Superior temporal gyrus (tissue), 1 donor: ENCODE measurements around the gene LUZP4.
"Not testable (repeated sequence)": the region's sequence is repeated elsewhere in the genome, so short reads cannot be mapped to it uniquely, and the experiment has no call there.

Experiments
- DNase-seq: peaks from one replicate; pipeline ENCODE4 v3.0.0-alpha.2; 2016; ENCODE audit errors: extremely low spot score

Gene LUZP4, protein sequence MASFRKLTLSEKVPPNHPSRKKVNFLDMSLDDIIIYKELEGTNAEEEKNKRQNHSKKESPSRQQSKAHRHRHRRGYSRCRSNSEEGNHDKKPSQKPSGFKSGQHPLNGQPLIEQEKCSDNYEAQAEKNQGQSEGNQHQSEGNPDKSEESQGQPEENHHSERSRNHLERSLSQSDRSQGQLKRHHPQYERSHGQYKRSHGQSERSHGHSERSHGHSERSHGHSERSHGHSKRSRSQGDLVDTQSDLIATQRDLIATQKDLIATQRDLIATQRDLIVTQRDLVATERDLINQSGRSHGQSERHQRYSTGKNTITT

DNA sequence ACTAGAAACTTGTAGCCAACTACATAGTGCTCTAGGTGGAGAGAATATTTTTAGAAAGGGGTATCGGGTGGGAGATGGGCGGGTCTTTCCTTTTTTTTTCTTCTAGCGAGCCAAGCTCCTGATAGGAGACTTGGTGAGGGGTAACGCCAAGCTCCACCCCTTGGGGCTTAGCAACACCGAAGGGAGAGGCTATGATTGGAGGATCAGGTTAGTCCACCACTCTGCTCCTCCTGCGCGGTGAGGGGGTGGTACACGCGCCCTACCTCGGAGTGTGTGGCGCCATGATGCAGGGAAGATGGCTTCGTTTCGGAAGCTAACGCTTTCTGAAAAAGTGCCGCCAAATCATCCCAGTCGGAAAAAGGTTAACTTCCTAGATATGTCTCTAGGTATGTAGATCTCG, at the start of gene LUZP4:
Gene LUZP4, plus strand, starts transcription at position 251 of the 400 bp plus-strand sequence. Its CDS starts 45 bp downstream, at position 296.
- DNase-seq = no peak

DNA sequence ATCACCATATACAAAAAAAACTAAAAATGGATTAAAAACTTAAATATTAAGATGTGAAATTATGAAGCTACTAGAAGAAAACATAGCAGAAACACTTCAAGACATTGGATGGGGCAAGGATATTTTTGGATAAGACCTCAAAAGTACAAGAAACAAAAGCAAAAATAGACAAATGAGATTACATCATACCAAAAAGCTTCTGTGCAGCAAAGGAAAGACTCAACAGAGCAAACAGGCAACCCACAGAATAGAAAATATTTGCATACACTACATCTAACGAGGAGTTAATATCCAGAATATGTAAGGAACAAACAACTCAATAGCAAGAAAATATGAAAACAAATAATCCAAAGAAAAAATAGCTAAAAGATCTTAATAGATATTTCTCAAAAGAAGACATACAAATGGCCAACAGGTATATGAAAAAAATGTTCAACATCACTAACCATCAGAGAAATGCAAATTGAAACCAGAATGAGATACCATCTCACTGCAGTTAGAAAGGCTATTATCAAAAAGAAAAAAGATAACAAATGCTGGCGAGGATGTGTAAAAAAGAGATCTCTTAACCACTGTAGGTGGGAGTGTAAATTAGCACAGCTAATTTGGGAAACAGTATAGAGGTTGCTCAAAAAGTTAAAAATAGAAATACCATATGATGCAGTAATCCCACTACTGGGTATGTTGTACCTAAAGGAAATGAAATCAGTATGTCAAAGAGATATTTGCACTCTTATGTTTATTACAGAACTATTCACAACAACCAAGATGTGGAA, 37.9 kb upstream of the LUZP4 start:
- no peak for DNase-seq

DNA sequence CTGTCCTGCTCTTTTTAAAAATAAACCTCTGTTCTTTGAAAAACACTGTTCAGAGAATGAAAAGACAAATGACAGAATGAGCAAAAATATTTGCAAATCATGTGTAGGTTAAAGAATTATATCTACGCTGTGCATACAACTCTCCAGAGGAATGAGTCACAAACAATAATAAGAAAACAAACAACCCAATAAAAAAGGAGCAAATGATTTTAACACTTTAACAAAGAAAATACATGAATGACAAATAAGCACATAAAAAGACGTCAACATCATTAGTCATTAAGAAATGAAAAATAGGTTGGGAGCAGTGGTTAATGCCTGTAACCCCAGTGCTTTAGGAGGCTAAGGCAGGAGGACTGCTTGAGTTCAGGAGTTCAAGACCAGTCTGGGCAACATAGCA, 34.5 kb upstream of the LUZP4 start:
- no peak for DNase-seq

DNA sequence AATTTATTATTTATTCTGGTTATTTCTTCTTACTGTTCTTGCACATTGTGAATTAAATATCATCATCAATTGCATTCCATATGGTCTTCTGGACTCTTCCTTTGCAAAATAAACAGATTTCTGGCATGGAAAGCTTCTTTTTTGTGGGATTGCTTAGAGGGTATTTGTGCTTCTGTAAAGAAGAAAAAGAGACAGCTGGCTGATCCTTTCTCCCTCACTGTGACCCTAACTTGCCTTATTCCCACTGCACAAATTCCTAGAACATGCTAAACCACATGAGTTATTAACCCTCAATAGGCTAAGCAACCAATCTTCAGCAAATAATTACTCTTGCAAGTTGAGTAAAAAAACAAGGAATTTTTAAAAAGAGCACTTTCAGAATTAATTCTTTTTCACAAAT, 31.8 kb upstream of the LUZP4 start:
- DNase-seq = no peak

DNA sequence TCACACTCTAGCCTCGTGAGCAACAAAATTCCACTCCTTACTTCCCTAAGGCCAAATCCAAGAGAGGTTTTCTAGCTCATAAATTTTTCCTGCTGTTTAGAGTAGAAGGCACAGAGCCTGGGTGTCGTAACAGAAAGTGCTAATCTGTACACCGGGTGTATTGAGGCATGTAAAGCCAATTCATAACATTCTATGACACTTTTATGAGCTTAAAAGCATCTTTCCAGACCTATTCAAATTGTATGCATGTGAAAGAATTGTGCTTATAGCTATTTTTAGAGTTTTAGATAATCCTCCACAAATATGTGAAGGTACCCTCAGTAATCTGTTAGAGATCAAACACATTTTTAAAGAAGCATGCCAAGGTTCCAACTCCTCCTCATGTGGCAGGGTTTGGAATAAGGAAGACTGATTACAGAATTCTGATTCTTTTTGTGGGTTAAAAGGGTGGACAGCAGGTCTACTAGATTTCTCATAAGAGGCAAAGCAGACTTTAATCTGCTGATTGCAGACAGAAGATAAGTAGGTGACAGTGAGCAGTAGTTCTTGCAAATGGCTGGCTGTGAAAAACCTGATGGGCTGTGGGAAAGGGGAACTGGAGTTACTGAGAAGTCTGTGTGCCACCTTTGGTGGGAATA, 30.2 kb upstream of the LUZP4 start:
- no peak for DNase-seq

DNA sequence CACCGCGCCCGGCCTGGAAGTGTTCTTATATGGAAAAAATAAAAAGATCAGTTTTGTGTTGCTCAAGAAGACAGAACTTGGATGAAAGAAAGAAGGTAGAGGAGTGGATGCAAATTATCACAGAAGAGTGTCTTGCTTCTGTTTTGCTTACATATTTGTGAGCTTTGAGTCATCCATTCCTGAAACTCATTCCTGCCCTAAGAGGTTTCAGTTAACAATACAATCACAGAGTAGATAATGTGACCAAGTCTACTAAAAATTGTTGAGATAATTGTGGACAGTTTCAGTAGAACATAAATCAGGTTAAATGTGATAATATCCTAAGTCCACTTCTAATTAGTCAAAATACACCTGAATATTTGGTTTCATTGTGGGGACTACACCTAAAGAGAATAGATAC, 29.2 kb upstream of the LUZP4 start:
- DNase-seq = no peak

DNA sequence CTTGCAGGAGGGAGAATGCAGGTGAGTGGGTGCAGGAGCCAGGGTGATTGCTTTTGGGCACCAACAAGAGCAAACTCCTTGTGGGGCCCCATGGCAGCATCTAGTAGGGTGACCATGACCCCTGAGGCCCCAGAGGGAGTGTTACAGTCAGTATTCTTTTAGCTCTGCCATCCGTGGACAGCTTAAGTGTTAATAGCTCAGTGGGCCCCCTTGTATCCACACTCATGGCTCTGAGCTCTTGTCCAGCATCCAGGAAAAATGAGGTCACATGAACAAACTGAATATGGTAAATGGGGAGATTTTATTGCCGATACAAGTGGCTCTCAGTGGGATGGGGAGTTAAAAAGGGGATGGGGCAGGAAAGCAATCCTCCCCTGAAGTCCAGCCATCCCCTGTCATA, 28.4 kb upstream of the LUZP4 start:
- no peak for DNase-seq

DNA sequence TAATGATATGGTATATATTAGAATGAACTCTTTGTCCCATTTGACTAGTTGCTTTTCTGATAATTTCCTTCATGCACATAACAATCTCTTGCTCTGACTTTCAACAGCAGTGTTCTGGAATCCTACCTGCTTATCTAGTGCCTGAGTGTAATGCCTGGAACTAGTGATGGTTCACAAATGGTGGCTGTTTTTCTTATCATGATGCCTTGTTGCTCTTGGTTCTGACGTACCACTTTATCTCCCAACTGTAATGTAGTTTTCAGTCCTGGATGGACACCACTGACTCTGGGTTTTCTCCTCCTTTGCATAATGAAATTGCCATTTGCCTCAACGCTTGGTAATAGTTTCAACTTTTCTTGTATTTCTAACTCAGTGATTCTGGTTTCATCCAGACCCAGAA, 25.5 kb upstream of the LUZP4 start:
- DNase-seq = no peak

DNA sequence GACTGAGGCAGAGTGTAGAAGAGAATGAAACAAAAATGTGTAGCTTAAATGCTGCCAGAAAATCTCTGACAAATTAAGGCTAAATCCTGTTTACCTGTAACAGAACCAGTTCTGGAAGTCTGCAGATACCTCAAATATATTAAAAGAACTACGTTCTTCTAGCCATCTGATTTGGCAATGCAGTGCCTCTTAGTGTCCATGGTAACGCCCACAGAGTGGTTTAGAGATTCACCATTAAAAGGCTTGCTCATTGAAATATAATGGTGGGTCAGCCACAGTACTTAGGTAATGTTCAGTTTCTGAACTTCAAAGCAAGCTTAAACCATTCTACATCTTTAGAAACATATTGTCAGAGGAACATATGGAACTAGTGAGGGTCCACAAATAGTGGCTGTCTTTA, 23.2 kb upstream of the LUZP4 start:
- DNase-seq = no peak

DNA sequence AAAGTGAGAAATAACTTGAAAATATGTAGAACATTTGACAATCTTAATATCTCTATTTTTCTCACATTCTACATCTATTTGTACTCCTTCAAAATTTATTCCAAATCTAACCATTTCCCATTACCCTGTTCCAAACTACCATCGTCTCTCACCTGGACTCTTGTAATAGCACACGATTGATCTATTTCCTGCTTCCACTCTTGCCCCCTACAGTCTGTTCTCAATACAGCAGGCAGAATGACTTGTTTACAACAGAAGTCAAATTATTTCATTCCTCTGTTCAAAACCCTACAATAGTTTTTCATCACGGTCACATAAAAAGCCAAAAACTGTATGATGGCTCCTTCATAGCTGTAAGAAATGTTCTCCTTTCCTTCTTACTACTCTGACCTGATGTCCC, 21.1 kb upstream of the LUZP4 start:
- DNase-seq = peak; percentile 10

DNA sequence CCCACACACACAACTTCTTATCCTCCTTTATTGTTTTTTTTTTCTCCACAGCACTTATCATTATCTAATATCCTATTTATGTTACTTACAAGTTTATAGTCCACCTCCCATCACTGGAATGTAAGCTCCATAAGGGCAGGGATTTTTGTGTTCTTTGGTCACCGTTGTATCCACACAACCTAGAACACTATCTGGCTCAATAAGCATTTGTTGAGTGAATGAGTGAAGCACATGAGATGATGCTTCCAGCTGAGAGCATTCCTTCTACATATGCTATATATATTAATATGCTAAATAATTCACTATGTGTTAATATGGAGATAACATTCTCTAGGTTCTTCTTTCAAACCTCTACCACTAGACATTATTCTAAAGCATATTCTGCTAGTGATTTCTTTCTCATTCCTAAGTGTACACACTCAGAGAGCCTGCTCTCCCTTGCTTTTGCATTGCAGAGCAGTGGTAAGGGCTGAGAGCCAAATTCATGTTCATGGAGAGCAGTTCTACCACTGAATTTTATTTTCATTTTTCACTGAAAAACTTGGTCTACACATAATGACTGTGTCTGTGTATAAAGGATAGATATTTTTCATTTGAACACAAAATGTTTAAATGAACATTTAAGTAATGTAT, 20.3 kb upstream of the LUZP4 start:
- no peak for DNase-seq

DNA sequence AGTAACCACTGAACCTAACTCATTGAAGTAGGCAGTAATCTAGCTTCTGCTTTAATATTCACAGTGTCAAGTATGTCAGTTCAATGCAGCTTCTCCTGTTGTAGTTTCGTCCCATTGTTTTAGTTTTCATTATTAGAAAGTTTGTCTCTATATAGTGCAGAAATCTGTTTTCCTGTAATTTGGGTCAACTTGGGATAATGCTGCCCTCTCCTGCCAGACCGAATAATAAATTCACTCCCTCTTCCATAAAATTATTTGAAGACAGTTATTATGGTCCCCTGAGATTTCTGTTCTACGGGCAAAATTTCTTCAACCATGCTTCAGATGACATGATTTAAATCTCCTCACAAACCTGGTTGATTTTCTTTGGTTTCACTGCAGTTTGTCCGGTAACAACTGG, 4.6 kb upstream of the LUZP4 start:
- no peak for DNase-seq

DNA sequence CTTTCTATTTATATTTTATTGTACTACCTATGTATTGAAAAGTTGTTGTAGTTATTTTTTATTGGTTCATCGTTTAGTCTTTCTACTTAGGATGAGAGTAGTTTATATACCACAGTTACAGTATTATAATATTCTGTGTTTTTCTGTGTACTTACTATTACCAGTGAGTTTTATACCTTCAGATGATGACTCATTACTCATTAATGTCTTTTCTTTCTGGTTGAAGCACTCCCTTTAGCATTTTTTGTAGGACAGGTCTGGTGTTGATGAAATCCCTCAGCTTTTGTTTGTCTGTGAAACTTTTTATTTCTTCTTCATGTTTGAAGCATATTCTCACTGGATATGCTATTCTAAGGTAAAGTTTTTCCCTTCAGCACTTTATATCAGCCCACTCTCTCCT, 7.7 kb downstream of the LUZP4 start:
- no peak for DNase-seq

DNA sequence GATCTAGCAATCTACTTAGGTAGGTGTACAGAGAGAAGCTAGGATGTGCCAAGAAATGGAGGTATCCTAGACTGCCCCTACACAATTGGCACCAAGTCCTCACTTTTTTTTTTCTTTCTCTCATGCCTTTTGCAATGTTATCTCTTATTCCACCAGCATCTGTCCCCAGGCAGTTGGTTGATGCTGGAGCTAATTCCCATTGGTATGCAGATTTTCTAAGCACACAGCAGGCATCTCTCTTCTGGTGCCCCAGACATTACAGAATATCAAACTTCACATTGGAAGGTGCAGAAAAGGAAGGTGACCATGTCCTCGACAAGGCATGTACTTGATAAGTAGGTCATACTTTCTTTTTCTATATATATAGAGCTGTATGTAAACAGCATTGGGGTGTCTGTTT, 21.6 kb downstream of the LUZP4 start:
- DNase-seq = no peak

DNA sequence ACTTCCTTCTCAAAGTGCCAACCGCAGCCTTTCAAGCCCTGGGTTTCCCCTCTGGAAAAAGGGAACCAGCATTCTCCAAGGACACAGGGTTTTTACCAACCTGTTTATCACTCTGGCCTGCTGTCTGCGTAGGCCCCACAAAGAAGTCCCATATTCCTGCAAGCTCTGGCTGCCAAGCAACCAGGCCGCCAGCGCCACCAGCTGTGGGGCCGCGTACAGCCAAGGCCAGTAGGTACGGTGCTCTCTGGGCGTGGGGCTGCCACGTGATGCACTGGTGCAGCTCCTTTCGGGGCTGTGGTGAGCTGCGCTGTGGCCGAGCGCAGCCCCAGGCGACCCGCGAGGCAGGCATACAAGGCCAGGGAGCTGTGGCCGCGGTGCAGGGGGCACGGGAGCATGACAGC, 22.1 kb downstream of the LUZP4 start:
- no peak for DNase-seq

DNA sequence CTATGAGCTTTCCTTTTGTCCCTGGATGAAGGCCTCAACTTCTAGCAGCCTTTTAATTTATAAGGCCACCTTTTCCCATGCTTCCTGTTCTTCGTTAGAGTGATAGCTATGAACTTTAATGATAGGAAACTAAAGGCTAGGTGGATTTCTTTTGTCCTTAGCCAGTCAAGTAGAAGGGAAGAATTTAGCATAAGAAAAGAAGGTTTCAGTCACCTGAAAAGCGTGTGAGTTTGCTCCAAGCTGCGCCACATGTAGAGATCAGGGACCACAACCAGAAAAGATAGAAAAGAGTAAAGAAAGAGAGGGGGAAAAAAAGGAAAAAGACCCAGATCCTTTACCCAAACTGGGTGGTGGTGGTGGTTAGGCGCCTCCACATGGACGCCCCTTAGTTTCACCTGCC, 28.6 kb downstream of the LUZP4 start:
- no peak for DNase-seq

DNA sequence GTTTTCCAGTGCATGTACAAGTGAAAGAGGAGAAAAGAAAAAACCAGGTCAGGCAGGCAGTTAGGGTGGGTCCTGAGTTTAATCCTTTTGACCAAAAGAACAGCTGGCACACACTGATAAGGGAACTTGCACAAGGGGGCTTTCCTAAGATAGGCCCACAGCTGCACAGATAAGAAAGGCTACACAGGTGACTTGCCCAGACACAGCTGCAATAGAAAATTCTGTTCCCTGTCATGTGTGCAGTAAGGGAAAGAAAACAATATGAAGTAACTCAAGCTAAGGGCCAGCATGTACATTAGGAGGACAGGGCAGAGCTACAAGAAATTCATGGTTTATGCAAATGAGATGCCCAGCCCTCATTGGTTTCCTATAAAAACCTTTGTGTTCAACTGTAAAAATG, 32.9 kb downstream of the LUZP4 start:
- DNase-seq = no peak

DNA sequence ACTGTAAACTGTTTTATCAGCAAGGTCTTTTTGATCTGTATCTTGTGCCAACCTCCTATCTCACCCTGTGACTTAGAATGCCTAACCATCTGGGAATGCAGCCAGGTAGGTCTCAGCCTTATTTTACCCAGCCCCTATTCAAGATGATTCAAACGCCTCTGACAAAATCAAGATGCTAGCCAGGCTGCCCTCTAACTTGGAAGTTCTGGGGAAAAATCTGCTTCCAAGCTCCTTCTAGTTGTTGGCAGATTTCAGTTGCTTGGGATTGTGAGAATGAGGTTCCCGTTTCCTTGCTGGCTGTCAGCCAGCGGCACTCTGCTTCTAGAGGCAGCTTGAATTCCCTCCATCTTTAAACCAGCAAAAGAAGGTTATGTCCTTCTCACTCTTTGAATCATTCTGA, 34.7 kb downstream of the LUZP4 start:
- DNase-seq = peak; percentile 14

DNA sequence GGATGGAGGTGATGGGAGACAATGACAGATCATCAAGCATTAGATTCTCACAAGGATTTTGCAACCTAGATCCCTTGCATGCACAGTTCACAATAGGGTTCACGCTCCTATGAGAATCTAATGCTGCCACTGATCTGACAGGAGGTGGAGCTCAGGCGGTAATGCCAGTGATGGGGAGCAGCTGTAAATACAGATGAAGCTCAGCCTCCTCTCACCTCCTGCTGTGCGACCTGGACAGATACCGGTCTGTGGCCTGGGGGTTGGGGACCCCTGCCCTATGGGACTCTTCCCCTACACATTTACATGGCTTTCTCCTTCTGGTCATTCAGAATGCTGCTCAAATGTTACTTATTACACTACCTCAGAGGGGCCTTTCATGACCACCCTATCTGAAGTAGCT, 39.8 kb downstream of the LUZP4 start:
- DNase-seq = not testable (repeated sequence)

DNA sequence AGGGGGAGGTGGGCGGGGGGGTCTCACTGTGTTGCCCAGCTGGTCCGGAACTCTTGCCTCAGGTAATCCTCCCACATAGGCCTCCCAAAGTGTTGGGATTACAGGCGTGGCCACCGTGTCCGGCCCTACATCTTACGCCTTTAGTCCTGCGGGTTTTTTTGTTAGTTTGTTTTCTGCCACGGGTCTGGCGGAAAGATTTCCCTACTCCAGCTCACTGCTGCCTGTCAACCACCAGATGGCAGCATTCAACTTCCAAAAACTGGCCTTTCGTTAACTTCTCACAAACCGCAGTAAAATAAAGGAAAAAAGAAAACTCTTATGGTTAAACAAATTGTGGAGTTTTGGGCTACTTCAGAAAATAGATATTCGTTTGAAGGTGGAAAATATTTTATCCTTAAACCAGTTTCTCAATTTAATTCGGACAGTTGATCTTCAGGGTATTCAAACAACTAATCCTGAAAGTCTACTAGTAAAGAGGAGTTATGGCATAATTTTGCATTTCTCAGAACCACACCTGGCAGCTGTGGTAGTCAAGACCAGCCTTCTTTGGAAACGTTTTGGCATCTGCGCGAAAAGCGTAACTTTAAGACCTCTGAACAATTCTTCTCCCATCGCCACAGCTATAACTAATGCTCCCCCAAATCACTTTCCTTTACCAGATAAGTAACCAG, 41.1 kb downstream of the LUZP4 start:
- DNase-seq = peak; percentile 80

DNA sequence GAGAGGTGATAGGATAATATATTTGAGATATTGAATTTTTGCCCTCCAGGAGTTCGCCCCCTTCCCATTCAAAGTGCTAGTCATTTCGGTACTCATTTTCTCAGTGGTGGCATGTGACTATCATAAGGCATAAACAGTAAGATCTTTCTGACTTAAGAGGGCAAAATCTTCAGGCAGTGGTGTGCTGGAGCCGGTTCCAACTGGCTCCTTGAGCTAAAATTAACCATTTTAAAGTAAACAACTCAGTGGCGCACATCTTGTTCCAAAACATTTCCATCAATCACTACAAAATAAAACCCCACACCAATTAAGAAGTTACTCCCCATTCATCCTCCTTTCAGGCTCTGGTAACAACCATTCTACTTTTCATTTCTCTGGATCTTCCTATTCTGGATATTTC, 43.3 kb downstream of the LUZP4 start:
- DNase-seq = no peak

DNA sequence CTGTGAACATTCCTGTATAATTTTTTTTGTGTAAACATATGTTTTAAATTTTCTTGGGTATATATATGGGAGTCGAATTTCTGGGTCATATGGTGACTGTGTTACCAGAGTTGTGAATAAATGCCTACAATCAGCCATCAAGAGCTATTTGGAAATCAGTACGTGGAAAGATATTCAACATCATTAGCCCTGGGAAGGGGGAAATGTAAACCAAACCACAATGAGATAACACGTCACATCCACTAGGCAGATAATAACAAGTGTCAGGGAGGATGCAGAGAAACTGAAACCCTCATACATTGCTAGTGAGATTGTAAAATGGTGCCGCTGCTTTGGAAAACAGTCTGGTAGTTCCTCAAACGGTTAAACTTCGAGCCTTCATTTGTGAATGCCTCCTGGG, 43.9 kb downstream of the LUZP4 start:
- DNase-seq = no peak
